Fibroblast of lung (primary cell): ENCODE measurements around the gene ITGBL1. TPM values are rescaled to one million over a fixed set of nuclear protein-coding genes. Genes with fewer than 3 reads are reported as not detected.

ENCODE experiments used
- DNase-seq, 2 donors: peaks; one replicate each; pipeline versions ENCODE4 v3.0.0 to v3.0.0-alpha.2; 2010; ENCODE audit warnings: low read depth in 2 of 2
- H2AFZ ChIP-seq: 2 replicates; pipeline ENCODE4 v1.5.1; 2012; ENCODE audit warnings: low read length, control low read depth, inconsistent platforms
- H3K27ac ChIP-seq: 2 replicates; pipeline ENCODE4 v1.5.1; 2011; ENCODE audit warnings: low read length, control low read depth; ENCODE audit not compliant: insufficient read depth
- H3K27me3 ChIP-seq: 2 replicates; pipeline ENCODE4 v1.5.1; 2011; ENCODE audit warnings: mild to moderate bottlenecking, low read length; ENCODE audit not compliant: control insufficient read depth, insufficient read depth
- H3K36me3 ChIP-seq: 2 replicates; pipeline ENCODE4 v1.5.1; 2011; ENCODE audit warnings: low read length; ENCODE audit not compliant: control insufficient read depth, insufficient read depth
- H3K4me1 ChIP-seq: 2 replicates; pipeline ENCODE4 v1.5.1; 2011; ENCODE audit warnings: low read length; ENCODE audit not compliant: control insufficient read depth, insufficient read depth; ENCODE audit errors: extremely low read depth
- H3K4me2 ChIP-seq: 2 replicates; pipeline ENCODE4 v1.5.1; 2011; ENCODE audit warnings: low read length, control low read depth; ENCODE audit not compliant: insufficient read depth; ENCODE audit errors: extremely low read depth
- H3K4me3 ChIP-seq, 4 experiments: fragments of 200-600 bp in 1 of 4; sonication (generic) in 1 of 4; replicated peaks in 1 of 4; 2 replicates each; pipeline ENCODE4 v1.5.1; 2011 to 2016; ENCODE audit warnings: low read length in 4 of 4, low read depth in 3 of 4, mild to moderate bottlenecking in 3 of 4, control low read depth in 2 of 4, inconsistent platforms in 1 of 4, mixed read lengths in 1 of 4; ENCODE audit not compliant: insufficient read depth in 1 of 4; ENCODE audit errors: control extremely low read depth in 1 of 4
- H3K79me2 ChIP-seq: 2 replicates; pipeline ENCODE4 v1.5.1; 2012; ENCODE audit warnings: mild to moderate bottlenecking, low read length, inconsistent platforms; ENCODE audit not compliant: control insufficient read depth, insufficient read depth
- H3K9ac ChIP-seq: 2 replicates; pipeline ENCODE4 v1.5.1; 2011; ENCODE audit warnings: mild to moderate bottlenecking, low read length, control low read depth; ENCODE audit not compliant: insufficient read depth
- H3K9me3 ChIP-seq: 2 replicates; pipeline ENCODE4 v1.5.1; 2012; ENCODE audit warnings: low read depth, low read length; ENCODE audit not compliant: control insufficient read depth, insufficient read depth
- H4K20me1 ChIP-seq: 2 replicates; pipeline ENCODE4 v1.5.1; 2011; ENCODE audit warnings: low read length; ENCODE audit not compliant: control insufficient read depth, insufficient read depth; ENCODE audit errors: extremely low read depth
- EZH2 ChIP-seq: IDR thresholded peaks from 2 replicates; pipeline ENCODE4 v1.5.1; 2012; ENCODE audit warnings: low read length, control low read depth, mild to moderate bottlenecking; ENCODE audit errors: missing control alignments
- polyA plus RNA-seq, 2 donors: library from polyadenylated mRNA; depleted of rRNA in 1 of 2; stranded (reverse) in 1 of 2; unstranded in 1 of 2; fragments of >200 nt; gene quantifications; 2 replicates each; pipeline ENCODE4 v1.2.1, GENCODE V29; 2011 to 2012; ENCODE audit warnings: missing spikeins in 1 of 2
- total RNA-seq: library from RNA; depleted of rRNA; stranded (reverse); fragments of >200 nt; gene quantifications from 2 replicates; pipeline ENCODE4 v1.2.1, GENCODE V29; 2014
- TF ChIP-seq, protein P1 (sequence below), 2 donors: IDR thresholded peaks in 1 of 2; conservative IDR thresholded peaks in 1 of 2; 1 replicate in 1 of 2; 2 replicates in 1 of 2; pipeline ENCODE4 v1.5.1; 2011 to 2012; ENCODE audit warnings: low read length in 2 of 2, control low read depth in 1 of 2, inconsistent platforms in 1 of 2, low read depth in 1 of 2, mild to moderate bottlenecking in 1 of 2

The ITGBL1 gene
- total and polyA plus RNA-seq, 2 donors (not counting 1 experiment from before 2014, with no cell fraction given), result 45.1 to 87.4 TPM

DNA sequence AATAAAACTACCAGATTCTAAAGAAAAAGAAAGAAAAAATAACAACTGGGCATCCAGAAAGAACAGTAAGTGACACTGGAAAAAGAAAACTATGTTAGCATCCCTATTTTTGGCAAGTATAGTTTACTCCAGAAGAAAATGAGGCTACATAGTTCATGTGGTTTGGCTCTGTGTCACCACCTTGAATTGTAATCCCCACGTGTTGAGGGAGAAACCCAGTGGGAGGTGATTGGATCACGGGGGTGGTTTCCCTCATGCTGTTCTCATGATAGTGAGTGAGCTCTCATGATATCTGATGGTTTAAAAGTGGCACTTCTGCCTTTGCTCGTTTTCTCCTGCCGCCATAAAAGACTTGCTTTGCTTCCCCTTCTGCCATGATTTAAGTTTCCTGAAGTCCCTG, 76.9 kb downstream of the ITGBL1 start:
- no peaks in the 10 kb centered on the region for H3K9me3 ChIP-seq
- no peaks in the 10 kb centered on the region for H3K4me1 ChIP-seq
- no peak overlapping the region for H3K9ac ChIP-seq
- peak overlapping the region; percentile 20 for H3K4me2 ChIP-seq
- H4K20me1 ChIP-seq, result no peaks in the 10 kb centered on the region
- H3K27me3 ChIP-seq, result no peaks in the 10 kb centered on the region
- no peak overlapping the region for H3K27ac ChIP-seq
- no peak overlapping the region for H2AFZ ChIP-seq
- no peaks in the 10 kb centered on the region for H3K36me3 ChIP-seq
- H3K4me3 ChIP-seq, result no peak overlapping the region
- TF ChIP-seq, protein P1, sequence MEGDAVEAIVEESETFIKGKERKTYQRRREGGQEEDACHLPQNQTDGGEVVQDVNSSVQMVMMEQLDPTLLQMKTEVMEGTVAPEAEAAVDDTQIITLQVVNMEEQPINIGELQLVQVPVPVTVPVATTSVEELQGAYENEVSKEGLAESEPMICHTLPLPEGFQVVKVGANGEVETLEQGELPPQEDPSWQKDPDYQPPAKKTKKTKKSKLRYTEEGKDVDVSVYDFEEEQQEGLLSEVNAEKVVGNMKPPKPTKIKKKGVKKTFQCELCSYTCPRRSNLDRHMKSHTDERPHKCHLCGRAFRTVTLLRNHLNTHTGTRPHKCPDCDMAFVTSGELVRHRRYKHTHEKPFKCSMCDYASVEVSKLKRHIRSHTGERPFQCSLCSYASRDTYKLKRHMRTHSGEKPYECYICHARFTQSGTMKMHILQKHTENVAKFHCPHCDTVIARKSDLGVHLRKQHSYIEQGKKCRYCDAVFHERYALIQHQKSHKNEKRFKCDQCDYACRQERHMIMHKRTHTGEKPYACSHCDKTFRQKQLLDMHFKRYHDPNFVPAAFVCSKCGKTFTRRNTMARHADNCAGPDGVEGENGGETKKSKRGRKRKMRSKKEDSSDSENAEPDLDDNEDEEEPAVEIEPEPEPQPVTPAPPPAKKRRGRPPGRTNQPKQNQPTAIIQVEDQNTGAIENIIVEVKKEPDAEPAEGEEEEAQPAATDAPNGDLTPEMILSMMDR (conservative IDR thresholded peaks at IDR 0.05 in 1 of 2, IDR thresholded peaks at IDR 0.05 in 1 of 2; ENCODE audit: low read depth in 1 of 2, low read length in 2 of 2), result no peak
- no peak for TF ChIP-seq EZH2
- H3K79me2 ChIP-seq, result no peaks in the 10 kb centered on the region
- peak; percentile 77 to 90 for DNase-seq

DNA sequence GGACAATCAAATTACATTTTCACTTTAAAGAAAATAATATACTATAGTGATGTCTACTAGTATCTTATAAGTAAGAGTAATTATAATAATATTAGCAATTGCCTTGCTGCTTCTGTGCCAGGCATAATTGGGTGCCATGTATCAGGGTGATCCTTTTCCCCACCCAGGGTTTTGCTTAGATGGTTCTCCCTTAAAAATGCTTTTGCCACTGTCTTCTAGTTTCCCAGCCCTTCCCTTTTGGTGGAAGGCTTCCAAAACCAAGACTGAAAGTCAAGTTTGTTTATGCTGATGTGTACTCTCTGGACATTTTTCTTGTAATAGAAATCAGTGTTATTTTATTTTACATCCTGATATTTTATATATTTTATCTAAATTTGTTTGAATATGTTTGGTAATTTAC, 77.8 kb downstream of the ITGBL1 start:
- Histone ChIP-seq H3K79me2 (no peaks in the 10 kb centered on the region), H3K9ac (no peak overlapping the region)
- peak in 1 of 2 donors; percentile 73 for DNase-seq

GRCh38 chr13:101535192-101535746, 82.8 kb downstream of the ITGBL1 start:
- Histone ChIP-seq H3K27ac (no peak overlapping the region), H4K20me1 (no peaks in the 10 kb centered on the region), H3K27me3 (no peaks in the 10 kb centered on the region), H3K4me1 (no peaks in the 10 kb centered on the region), H3K36me3 (no peaks in the 10 kb centered on the region), H3K9ac (no peak overlapping the region), H2AFZ (no peak overlapping the region), H3K79me2 (no peaks in the 10 kb centered on the region), H3K4me3 (no peak overlapping the region), H3K4me2 (no peak overlapping the region), H3K9me3 (no peaks in the 10 kb centered on the region)
- DNase-seq, result peak; percentile 23 to 34
- TF ChIP-seq, protein P1 (conservative IDR thresholded peaks at IDR 0.05 in 1 of 2, IDR thresholded peaks at IDR 0.05 in 1 of 2; ENCODE audit: low read depth in 1 of 2, low read length in 2 of 2), result no peak
- TF ChIP-seq EZH2, result no peak

More for the DNA sequence above, 77.8 kb downstream of the ITGBL1 start:
- TF ChIP-seq EZH2, result no peak
- TF ChIP-seq, protein P1 (conservative IDR thresholded peaks at IDR 0.05 in 1 of 2, IDR thresholded peaks at IDR 0.05 in 1 of 2; ENCODE audit: low read depth in 1 of 2, low read length in 2 of 2), result no peak
- no peak overlapping the region for H3K4me3 ChIP-seq
- peak overlapping the region; percentile 72 for H3K4me2 ChIP-seq
- H3K27me3 ChIP-seq, result no peaks in the 10 kb centered on the region
- no peaks in the 10 kb centered on the region for H3K36me3 ChIP-seq
- H3K9me3 ChIP-seq, result no peaks in the 10 kb centered on the region
- H3K4me1 ChIP-seq, result no peaks in the 10 kb centered on the region
- no peaks in the 10 kb centered on the region for H4K20me1 ChIP-seq
- H3K27ac ChIP-seq, result no peak overlapping the region
- H2AFZ ChIP-seq, result no peak overlapping the region
